ENCODE measurements around the gene FIGN.

Gene FIGN

DNA sequence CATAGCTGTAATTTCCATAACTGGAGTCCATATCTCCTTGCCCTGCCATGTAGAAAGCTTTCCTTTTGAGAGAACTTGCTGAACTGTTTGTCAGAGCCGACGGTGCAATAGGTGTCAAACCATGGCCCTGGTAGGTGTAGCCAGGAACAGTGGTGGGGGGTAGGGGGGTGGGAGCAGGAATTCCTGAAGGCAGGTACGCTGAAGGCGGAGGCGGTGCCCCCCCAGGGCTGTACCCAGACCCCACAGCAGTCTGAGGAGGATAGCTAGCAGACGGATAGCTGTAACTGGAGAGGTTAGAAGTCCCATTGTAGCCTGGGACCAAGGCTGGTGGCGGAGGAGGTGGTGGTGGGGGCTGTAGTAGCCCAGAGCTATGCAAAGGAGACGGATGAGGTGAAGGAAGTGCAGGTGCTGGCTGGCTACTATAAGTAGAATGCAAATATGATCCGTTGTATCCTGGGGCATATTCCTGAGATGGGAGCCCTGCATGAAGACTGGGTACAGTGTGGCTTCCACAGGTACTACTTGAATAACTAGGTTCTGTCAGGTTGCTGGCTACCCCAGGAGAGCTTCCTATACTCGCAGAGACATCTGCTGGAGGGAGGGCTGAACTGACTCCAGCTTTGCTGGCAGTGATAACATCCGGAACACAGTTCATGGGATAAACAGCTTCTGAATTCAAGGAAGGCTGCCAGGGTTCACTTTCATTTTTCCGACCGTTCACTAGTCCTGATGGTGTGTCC, 124.8 kb downstream of the FIGN start:
- TF ChIP-seq FOXP2 (optimal IDR thresholded peaks at IDR 0.05; ENCODE audit: borderline replicate concordance, extremely low read depth, extremely low read length, insufficient read depth) (no peak), POLR2AphosphoS5 (IDR thresholded peaks at IDR 0.05; ENCODE audit: low read depth, low read length) (no peak), SIN3A (IDR thresholded peaks at IDR 0.05; ENCODE audit: borderline replicate concordance, insufficient read depth, low read length) (no peak), TAF1 (IDR thresholded peaks at IDR 0.05; ENCODE audit: borderline replicate concordance, insufficient read depth, low read length) (no peak), REST (IDR thresholded peaks at IDR 0.05; ENCODE audit: insufficient read depth in 1 of 2, low read depth in 2 of 2, low read length in 2 of 2) (no peak)

GRCh38 chr2:163607630-163608029, 128.2 kb downstream of the FIGN start:
- TF ChIP-seq FOXP2 (optimal IDR thresholded peaks at IDR 0.05; ENCODE audit: borderline replicate concordance, extremely low read depth, extremely low read length, insufficient read depth) (no peak), POLR2AphosphoS5 (IDR thresholded peaks at IDR 0.05; ENCODE audit: low read depth, low read length) (no peak), REST (IDR thresholded peaks at IDR 0.05; ENCODE audit: insufficient read depth in 1 of 2, low read depth in 2 of 2, low read length in 2 of 2) (no peak), SIN3A (IDR thresholded peaks at IDR 0.05; ENCODE audit: borderline replicate concordance, insufficient read depth, low read length) (no peak), TAF1 (IDR thresholded peaks at IDR 0.05; ENCODE audit: borderline replicate concordance, insufficient read depth, low read length) (no peak)

DNA sequence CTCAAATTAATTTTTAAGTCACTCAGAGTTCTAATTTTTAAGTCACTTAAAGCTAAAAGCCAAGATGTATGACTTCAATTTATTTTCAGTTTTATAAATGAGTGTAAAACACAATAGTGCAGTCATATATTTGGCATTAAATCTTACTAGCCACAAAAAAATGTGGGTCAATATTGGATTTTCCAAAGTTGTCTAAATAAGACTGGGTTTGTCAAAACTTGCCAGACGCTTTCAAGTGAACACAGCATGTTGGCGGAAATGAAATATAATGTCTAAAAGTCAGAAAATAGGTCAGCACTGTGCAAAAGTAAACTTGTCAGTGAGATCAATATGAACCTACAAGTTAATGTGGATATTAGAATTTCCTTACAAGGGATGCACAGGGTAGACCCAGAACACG, 128.9 kb downstream of the FIGN start:
- no peak for TF ChIP-seq TAF1 (IDR thresholded peaks at IDR 0.05; ENCODE audit: borderline replicate concordance, insufficient read depth, low read length)
- no peak for TF ChIP-seq FOXP2 (optimal IDR thresholded peaks at IDR 0.05; ENCODE audit: borderline replicate concordance, extremely low read depth, extremely low read length, insufficient read depth)
- TF ChIP-seq POLR2AphosphoS5 (IDR thresholded peaks at IDR 0.05; ENCODE audit: low read depth, low read length) = no peak
- no peak for TF ChIP-seq REST (IDR thresholded peaks at IDR 0.05; ENCODE audit: insufficient read depth in 1 of 2, low read depth in 2 of 2, low read length in 2 of 2)
- TF ChIP-seq SIN3A (IDR thresholded peaks at IDR 0.05; ENCODE audit: borderline replicate concordance, insufficient read depth, low read length) = no peak

DNA sequence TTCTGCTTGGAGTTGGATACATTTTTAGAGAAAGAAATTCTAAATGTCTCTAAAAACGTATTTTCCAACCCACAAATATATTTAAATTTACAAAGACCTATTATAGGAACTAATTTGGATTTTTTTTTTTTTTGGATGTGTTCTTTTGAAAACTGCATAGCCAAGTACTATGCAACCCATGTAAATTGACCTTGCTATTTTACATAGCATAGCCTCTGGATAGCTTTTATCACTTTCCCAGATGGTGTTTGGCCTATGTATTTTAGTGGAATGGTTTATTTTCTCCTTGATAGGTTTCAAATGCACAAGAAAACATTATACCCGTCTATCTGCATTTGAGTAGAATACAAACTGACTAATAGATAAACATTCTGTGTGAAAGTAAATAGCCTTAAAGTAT, 130.0 kb downstream of the FIGN start:
- TF ChIP-seq REST (IDR thresholded peaks at IDR 0.05; ENCODE audit: insufficient read depth in 1 of 2, low read depth in 2 of 2, low read length in 2 of 2) = no peak
- TF ChIP-seq FOXP2 (optimal IDR thresholded peaks at IDR 0.05; ENCODE audit: borderline replicate concordance, extremely low read depth, extremely low read length, insufficient read depth) = no peak
- no peak for TF ChIP-seq SIN3A (IDR thresholded peaks at IDR 0.05; ENCODE audit: borderline replicate concordance, insufficient read depth, low read length)
- TF ChIP-seq POLR2AphosphoS5 (IDR thresholded peaks at IDR 0.05; ENCODE audit: low read depth, low read length) = no peak
- no peak for TF ChIP-seq TAF1 (IDR thresholded peaks at IDR 0.05; ENCODE audit: borderline replicate concordance, insufficient read depth, low read length)

Data from PFSK-1 (cell line).